Activated T-helper 1 cell treated with Interleukin-2 at 50 U/mL for 16 hours (primary cell): ENCODE data around the gene CCT7.

Experiments used
- DNase-seq: peaks from one replicate; pipeline ENCODE4 v3.0.0-alpha.2; 2020; ENCODE audit warnings: low read depth

CCT7 gene

DNA sequence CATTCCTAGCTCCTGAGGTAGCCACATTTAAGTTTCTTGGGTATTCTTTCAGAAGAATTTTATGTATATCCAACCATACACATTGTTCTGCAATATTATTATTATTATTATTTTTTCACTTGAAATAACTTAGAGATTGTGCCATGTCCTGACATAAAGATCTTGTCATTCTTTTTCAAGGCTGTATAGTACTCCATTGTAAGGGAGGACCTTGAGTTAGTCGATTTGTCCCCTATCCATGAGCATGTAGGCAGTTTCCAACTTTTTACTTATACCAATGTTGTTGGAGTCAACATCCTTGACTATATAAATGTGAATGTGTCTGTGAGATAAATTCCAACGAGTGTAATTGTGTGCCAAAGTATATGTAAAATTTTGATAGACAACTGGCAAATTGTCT is 60.1 kb downstream of the CCT7 start:
- no peak for DNase-seq

DNA sequence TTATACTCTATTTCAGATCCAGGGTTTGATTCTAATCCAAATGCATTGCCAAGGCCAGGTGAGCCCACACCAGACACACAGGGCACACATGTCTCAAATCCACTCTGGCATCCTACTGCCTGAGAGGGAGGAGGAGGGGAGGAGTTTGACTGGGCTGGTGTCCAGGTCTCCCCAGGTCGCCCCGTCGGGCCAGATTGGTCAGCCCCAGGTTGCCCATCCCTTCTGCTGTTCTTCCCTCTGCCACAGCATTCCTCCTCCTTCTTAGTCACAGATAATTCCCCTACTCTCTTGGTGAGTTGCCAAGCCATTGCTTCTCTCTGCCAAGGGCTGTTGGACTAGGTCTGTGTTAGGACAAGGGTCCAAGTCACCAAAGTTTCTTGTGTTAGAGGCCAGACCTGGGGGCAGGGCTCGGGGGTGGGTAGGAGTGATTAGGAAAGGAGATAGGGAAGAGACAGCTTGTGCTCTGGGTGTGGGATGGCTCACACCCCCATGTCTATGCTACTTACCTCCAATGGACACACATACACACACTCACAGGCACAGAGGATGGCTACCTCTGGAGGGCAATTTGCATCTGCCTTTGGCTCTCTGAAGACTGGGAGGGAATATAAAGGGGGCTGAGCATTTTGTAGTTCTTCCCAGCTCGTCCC is 61.8 kb downstream of the CCT7 start:
- no peak for DNase-seq

DNA sequence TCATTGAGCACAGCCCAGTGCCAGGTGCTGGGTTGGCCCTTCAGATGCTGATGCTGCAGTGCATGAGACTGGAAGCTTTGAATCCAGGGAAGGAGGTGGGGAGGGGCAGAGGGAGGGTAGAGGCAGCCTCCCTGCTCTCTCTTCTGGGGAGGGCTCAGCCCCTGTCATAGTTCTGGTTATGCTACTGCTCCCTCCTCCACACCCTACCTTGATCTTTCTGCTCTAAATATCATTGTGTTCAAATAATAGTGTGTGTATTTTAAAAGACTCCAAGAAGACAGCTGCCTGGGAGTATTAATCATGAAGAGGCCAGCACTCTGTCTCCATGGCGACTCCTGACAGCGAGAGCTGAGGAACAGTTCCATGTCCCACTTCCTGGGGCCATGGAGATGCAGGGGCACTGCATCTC is 63.0 kb downstream of the CCT7 start:
- DNase-seq, result no peak

DNA sequence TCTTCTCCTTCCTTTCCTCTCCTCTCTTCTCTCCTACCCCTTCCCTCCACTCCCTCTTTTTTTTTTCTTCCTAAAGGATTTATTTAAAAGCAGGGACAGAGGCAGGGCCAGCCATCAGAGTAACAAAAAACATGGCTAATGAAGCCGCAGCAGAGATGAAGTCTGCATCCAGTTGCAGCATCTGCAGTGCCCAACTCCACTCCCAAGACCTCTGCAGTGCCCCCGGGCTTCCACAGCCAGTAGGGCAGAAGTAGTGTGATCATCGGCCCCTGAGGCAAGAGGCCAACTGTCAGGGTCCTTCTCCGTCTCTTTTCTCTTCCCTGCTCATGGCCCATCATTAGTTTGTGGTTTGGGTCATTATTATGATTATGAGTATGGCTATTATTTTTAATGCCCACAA is 63.5 kb downstream of the CCT7 start:
- no peak for DNase-seq

DNA sequence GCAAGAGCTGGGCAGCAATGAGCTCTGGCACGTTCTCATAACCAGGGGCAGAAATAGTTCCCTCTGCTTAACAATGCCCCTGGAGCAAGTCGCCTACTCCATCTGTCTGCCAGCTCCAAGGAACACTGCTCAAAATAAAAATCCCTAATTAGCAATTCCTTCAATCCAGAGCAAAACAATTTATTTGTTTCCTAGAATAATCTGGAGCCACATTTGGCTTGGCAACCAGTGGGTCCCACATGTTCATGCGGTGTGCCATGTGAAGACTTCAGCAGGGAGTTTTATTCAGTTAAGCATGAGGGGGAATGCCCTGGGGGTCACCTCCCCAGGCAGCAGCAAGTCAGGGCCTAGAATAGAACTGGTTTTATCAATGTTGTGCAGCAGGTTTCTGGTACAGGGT is 66.8 kb downstream of the CCT7 start:
- DNase-seq, result no peak

DNA sequence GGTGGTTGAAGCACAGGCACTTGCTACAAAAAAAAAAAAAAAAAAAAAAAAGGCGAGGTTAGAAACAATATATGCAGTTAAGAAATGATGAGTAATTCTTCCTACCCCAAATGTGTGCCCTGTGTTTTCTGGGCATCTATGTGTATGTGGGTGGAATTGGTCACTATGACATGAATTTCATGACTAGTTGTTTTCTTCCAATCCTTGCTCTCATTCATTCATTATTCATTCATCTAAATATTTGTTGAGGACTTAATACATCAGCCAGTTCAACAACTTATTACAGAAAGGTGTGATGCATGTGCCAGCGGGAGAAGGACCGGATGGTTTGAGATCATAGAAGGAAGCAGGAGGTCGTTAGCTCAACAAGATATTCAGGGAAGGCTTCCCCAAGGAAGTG is 67.5 kb downstream of the CCT7 start:
- no peak for DNase-seq
